GM18951 (cell line): ENCODE measurements around the gene ABCA10.
"Not testable (repeated sequence)": the region's sequence is repeated elsewhere in the genome, so short reads cannot be mapped to it uniquely, and the experiment has no call there.

Experiments used
- POLR2A ChIP-seq: IDR thresholded peaks from 4 replicates; pipeline ENCODE4 v1.6.1; 2011; ENCODE audit warnings: mild to moderate bottlenecking; ENCODE audit not compliant: insufficient read length, insufficient read depth; ENCODE audit errors: extremely low read depth
- in situ Hi-C: fragments of 300-500 bp; cut with MboI; formaldehyde crosslinking; loops from one replicate; pipeline ENCODE4 v1.12.0; 2022; ENCODE audit warnings: low sequenced_read_pairs, mixed read lengths, inconsistent platforms; ENCODE audit not compliant: unreplicated experiment

Gene ABCA10

DNA sequence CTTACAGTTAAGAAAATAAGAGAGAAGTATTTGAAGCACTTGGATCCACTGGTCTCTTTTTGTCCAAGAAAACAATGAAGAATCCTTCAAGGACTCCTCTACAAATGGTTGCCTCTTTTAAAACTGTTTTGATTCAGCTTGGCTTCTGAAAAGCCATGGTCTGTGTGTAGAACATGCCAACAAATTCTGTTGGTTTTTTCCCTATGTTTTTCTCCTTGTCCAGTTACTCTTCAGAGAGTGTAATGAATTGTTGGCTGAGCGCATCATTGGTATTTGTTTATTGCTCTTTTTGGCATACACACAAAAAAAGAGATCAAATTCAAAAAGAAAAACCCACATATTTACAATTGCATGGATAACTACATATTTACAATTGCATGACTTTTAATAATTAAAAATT lies at the start of gene ABCA10:
TSS of gene ABCA10 (minus strand) at position 249 of the 400 bp plus-strand sequence. CDS start 3,466 bp downstream, outside the sequence.
- no peak for TF ChIP-seq POLR2A
- in situ Hi-C loops: loop anchor here (25.0 kb wide), 1 partner anchor 691 kb away; no protein-coding TSS in a partner anchor

DNA sequence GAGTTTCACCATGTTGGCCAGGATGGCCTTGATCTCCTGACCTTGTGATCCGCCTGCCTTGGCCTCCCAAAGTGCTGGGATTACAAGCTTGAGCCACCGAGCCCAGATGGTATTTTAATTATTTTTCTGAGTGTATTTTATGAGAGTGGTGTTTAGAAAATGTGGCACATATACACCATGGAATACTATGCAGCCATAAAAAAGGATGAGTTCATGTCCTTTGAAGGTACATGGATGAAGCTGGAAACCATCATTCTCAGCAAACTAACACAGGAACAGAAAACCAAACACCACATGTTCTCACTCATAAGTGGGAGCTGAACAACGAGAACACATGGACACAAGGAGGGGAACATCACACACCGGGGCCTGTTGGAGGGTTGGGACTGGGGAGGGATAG lies 47.7 kb upstream of the ABCA10 start:
- in situ Hi-C loops: not testable (repeated sequence)

GRCh38 chr17:69275751-69276150 lies 47.1 kb upstream of the ABCA10 start:
- in situ Hi-C loops: no loop called here
- TF ChIP-seq POLR2A: no peak

DNA sequence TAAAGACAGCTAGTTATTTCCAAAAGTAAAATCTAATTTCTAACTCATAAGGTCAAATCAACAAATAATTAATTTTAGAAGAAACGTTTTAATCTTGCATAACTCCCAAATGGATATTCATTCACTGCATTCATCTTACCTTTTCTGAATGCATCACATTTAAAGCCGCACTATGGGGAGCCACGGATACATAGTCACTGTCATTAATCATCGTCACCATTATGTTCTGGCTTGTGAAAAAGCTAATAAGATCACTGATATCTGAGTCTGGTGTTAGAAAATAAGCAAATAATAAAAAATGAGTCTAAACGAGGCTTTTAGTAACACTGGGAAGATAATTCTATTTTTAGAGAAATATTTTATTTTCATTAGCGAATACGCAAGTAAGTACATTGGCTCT lies 42.4 kb upstream of the ABCA10 start:
- in situ Hi-C loops: no loop called here
- no peak for TF ChIP-seq POLR2A

DNA sequence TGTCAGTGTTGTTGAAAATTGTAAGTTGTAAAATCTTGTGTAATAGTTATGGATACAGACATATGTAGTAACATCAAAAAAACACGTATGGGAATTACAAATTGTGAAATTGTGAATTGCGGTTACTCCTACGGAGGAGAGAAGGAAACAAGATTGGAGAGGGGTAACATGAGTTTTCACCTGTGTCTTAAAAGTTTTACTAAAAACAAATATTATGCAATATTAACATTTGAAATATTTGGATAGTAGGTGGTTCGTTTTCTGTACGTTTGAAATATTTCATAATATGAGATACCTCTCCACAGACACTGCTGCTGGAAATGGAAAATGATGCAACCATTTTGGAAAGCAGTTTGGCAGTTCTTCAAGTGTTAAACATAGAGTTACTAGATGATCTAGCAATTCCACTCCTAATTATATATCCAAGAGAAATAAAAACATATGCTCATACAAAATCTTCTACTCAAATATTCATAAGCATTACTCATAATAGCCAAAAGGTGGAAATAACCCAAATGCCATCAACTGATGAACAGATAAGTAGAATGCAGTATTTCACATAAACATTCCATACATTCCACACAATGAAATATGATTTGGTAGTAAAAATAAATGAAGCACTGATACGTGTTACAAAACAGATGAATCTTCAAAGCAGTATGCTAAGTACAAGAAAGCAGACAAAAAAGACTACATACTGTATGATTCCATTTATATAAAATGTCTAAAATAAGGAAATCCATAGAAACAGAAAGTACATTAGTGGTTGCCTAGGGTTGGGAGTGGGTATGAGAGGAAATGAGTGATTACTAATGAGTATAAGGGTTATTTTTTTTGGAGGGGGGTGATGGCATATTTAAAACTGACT lies 40.7 kb upstream of the ABCA10 start:
- no peak for TF ChIP-seq POLR2A
- in situ Hi-C loops: no loop called here

GRCh38 chr17:69268543-69269014 lies 40.0 kb upstream of the ABCA10 start:
- no peak for TF ChIP-seq POLR2A
- in situ Hi-C loops: no loop called here

DNA sequence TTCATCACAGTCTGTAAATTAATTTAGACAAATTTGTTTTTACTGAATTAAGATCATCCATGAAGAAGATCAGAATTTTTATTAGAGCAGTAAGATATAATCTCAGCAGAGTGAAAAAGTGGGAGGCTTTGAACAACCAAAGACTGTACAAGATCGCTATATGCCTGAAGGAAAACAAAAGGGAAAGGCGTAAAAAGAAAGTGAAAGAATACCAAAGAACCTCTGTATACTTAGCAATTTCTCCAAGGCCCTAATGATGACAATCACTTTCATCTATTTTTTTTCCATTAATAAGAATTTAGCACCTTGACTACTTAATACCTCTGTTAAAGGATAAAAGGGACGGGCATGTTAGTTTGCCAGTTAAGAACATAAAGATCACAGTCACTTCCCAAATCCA lies 38.6 kb upstream of the ABCA10 start:
- TF ChIP-seq POLR2A: no peak

GRCh38 chr17:69265873-69266272 lies 37.2 kb upstream of the ABCA10 start:
- no peak for TF ChIP-seq POLR2A
- in situ Hi-C loops: no loop called here

More for the DNA sequence above, 38.6 kb upstream of the ABCA10 start:
- in situ Hi-C loops: no loop called here

GRCh38 chr17:69254187-69254586 lies 25.6 kb upstream of the ABCA10 start:
- no peak for TF ChIP-seq POLR2A
- in situ Hi-C loops: no loop called here

DNA sequence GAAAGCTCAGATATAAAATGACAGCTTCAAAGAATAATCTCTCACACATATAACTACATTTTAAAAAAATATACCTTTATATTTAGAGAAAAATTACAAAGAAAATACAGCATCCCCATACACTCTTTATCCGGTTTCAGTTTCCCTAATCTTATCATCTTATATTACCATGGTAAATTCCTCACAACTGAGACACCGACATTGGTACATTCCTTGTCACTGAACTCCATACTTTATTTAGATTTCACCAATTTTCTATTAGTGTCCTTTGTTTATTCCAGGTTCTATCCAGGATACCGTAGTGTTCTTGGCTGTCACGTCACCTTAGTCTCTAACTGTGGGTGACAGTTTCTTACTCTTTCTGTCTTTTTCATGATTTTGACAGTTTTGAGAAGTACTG lies 22.0 kb upstream of the ABCA10 start:
- no peak for TF ChIP-seq POLR2A
- in situ Hi-C loops: no loop called here

DNA sequence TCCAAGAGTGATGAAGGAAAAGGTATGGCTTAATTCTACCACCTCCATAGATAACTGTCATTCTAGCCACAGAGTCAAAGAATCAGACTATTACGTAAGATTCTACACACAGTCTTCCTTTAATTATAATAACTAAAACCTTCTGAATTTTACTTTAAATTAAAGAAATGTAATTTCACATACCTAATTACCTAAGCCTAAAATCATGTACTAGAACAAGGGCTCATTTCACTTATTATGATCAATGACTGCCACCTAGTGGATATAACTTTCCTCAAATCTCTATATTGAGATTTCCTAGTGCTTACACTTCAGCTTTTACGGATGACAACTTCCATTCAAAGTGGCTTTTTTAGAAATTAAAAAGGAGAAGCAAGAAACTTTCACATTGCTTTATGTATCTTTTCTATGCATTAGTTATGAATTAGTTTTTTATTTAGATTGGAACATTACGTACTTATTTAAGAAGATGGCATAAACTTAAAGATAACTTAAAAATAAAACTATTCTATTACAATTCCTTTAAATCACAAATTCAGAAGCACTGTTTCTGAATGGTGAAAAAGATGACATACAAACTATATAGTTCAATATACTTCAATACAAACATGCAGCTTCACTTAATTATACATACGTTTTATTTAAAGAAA lies 18.2 kb upstream of the ABCA10 start:
- no peak for TF ChIP-seq POLR2A
- in situ Hi-C loops: loop anchor here (25.0 kb wide), 1 partner anchor 710 kb away; no protein-coding TSS in a partner anchor

DNA sequence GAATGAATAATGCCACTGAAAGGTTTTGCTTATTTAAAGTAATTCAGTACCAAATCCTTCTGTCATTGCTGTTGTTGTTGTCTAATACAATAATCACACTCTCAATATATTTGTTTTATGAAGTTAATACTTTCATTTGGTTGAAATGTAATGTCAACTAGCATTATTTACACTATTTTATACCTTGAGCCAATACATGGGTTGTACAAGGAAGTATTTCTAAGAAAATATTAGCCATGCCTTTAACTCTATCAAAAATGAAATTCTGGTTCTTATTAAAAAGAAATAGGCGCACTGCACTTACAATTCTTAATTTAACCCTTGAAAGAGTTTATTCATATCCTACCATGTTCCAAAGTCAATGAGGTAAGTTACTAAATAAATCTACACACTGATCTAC lies 17.6 kb upstream of the ABCA10 start:
- in situ Hi-C loops: loop anchor here (25.0 kb wide), 1 partner anchor 709 kb away; no protein-coding TSS in a partner anchor
- TF ChIP-seq POLR2A: no peak

DNA sequence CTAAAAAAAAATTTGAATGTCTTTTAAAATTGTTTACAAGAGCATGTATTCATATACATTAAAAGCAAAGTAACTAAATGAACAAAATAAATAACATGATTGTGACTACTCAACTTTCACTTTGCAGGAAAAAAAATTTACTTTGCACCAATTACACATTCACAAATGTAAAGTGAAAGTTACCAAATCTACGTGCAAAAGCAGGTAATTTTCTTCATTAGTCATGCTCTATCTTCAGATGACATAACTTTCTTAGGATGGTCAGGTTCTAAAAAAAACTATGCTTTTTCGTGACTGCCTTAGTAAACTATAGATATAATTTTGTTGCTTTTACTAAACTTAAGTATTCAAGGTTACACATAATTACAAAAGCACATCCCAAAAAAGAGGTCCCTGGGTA lies 17.0 kb upstream of the ABCA10 start:
- TF ChIP-seq POLR2A: no peak
- in situ Hi-C loops: loop anchor here (25.0 kb wide), 1 partner anchor 708 kb away; no protein-coding TSS in a partner anchor

DNA sequence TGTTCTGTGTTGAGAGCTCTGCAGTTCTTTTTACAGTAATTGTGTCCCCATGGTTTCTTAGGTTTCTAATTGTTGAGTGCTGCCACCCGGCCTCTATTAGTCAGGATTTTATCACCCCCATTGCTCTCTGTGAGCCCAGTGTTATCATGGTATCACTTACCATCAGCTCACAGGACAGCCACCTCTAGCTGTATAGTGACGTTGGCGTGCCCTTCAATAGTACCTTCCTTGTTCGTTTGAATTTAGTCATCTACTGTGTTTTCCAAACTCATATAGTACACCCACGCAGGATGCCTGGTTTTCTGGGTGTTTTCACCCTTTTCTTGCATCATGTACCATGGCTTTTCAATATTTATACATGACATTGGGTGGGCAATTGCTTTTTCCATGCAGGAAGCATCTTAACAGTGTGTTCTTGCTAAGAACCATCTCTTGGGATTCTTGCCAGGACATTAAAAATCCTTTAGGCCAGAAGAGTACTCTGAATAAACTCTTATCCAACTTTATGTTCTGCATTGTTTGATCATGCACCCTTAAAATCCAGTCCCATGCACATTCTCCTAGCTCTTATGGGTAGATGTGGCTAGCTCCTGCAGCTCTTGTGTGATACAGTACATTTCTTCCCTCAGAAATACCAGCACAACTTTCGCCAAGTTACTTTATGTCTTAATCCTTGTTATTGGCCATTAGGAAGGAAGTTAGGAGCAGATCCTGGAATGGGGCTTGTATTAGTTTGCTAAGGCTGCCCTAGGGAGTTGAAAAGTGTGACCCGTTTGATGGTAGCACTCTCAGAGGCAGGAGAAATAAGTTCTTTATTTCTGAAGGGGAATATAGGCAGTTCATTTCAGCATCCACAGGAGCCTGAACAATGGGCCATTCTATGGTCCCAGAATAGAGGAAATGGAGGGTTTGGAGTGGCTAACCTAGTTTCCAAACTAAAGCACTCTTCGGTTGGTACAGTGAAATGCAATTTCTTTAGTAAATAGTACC lies 11.3 kb upstream of the ABCA10 start:
- in situ Hi-C loops: loop anchor here (5.0 to 25.0 kb wide), 2 partner anchors 463 to 703 kb away; no protein-coding TSS in a partner anchor
- no peak for TF ChIP-seq POLR2A
